HG03196 (cell line): ENCODE measurements around the gene DNAH6.
"Not testable (repeated sequence)": the region's sequence is repeated elsewhere in the genome, so short reads cannot be mapped to it uniquely, and the experiment has no call there.

ENCODE experiments used
- ATAC-seq: cut with Tn5 transposase; IDR thresholded peaks from one replicate; pipeline ENCODE4 v1.9.1; 2021; ENCODE audit not compliant: unreplicated experiment

DNAH6 gene, protein sequence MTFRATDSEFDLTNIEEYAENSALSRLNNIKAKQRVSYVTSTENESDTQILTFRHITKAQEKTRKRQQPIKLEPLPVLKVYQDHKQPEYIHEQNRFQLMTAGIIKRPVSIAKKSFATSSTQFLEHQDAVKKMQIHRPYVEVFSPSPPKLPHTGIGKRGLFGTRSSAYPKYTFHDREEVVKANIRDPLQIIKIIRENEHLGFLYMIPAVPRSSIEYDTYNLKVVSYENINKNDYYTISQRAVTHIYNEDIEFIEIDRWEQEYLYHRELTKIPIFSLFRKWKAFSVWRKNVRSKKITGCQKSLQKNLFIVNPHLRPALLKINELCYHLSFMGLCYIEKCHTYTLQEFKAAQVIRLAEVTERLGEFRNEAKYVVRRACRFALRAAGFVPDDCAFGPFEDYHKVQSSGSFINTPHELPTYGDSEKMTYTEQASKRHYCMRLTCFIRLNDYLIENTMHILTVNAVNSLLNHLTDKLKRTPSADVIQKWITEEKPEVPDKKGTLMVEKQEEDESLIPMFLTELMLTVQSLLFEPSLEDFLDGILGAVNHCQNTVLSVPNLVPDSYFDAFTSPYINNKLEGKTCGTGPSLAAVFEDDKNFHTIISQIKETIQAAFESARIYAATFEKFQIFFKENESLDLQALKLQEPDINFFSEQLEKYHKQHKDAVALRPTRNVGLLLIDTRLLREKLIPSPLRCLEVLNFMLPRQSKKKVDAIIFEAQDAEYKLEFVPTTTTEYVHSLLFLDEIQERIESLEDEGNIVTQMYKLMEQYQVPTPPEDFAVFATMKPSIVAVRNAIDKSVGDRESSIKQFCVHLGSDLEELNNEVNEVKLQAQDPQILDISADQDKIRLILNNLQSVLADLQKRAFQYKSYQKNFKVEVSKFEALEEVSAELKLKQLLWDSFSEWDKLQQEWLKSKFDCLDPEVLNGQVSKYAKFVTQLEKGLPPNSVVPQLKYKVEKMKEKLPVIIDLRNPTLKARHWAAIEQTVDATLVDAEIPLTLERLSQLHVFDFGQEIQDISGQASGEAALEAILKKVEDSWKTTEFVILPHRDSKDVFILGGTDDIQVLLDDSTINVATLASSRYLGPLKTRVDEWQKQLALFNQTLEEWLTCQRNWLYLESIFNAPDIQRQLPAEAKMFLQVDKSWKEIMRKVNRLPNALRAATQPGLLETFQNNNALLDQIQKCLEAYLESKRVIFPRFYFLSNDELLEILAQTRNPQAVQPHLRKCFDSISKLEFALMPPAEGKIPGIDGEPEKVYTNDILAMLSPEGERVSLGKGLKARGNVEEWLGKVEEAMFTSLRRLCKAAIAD (N-terminal part only)

DNA sequence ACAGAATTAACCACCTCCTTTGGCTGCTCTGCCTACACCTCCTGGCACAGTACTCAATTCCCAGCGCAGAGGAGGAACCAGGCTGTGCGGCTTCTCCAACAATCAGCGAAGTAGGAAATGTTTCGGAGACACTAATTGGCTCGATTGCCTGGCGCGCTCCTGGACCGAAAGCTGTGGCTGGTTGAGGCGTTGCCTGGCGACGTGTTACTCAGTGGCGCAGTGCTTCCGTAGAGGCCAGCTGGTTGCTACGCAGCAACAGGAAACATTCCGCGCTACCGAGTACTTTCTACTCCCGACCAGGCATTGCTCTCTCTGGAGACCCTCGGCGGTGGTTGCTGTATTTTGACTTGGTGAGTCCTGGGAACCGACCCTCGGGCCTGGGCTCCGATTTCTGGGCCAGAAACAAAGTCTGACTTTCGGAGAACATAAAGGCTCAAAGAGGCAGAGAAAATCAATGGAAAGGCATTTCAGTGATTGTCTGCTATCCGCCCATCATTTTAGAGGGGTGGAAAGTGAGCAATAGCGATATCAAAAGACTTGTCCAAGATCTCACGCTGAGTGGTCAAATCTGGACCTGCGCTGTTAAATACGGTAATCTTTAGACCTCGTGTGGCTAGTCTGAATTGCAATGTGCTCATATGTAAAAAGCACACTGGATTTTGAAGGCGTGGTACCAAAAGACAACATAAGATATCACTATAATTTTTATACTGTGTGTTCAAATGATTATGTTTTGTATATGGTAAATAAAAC is at the start of gene DNAH6:
Gene DNAH6, plus strand, starts transcription at position 265 of the 753 bp plus-strand sequence. CDS start 1,329 bp downstream, outside the sequence.
- peak; percentile 95 for ATAC-seq

DNA sequence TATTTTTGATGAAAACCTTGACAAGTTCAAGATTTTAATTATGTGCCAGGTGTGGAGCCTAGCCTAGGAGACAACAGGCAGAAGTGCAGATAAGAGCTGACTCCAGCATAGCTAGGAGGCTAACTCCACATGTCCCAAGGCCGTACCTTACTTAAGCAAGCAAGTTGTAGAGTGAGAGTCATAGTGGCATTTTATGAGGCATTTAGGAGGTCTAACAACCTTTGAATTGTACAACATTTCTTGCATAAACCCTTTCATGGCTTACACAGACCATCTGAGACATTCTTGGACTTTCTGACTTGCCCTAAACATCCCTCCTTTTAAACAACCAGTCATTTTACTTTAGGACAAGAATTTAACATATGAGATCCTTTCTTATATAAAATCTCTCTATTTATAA is 48.9 kb upstream of the DNAH6 start:
- no peak for ATAC-seq

DNA sequence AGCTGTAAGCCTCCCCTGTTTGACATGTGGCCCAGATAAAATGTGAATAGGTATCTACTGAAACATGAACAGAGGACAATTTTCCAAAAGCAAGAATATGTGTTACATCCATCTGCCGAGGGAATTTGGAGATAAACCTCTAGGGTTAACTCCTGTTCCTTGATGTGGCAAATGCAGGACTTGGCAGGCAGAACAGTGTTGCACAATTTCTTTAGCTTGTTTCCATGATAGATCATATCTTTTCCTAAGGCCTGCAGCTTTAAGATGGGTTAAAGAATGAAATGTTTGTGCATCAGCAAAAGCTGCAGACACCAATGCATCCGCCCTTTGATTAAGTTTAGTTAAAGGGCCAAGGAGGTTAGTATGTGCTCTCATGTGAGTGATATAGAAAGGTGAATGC is 43.9 kb upstream of the DNAH6 start:
- ATAC-seq = not testable (repeated sequence)

DNA sequence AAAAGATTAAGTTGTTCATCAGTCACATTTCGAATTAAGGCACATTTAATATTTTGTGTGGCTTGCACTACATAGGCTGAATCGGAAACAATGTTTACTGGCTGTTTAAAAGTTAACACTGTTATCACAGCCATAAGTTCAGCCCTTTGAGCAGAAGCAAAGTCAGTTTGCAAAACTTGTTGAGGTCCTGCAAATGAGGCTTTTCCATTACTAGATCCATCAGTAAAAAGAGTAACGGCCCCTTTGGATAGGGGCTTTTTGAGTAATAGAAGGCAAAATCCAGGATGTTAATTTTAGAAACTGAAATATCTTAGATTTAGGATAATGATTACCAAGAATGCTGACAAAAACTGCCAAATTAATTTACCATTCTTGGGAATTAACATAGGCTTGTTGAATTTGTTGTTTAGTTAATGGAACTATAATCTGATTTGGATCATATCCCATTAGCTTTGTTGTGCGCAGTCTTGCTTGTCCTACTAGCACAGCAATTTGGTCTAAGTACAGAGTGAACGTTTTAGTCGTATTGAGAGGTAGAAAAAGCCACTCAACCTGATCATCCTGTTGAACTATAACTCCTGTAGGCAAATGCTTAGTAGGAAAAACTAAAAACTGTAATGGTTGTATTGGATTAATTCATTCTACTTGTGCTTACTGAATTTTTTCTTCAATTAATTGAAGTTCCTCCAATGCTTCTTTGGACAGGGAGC is 43.3 kb upstream of the DNAH6 start:
- no peak for ATAC-seq

DNA sequence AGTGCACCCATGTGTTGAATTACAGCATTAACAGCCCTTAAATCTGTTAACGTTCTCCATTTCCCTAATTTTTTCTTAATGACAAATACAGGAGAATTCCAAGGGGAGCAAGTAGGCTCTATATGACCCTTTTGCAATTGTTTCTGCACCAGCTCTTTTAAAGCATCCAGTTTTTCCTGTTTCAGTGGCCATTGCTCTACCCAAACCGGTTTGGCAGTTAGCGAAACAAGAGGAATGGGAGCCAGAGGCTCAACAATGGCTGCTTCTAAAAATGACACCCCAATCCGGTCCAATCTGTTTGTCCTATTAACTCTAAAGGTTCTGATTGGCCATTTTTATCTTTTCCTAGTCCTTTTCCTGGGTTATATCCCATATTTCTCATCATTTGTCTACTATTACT is 42.1 kb upstream of the DNAH6 start:
- ATAC-seq = no peak

DNA sequence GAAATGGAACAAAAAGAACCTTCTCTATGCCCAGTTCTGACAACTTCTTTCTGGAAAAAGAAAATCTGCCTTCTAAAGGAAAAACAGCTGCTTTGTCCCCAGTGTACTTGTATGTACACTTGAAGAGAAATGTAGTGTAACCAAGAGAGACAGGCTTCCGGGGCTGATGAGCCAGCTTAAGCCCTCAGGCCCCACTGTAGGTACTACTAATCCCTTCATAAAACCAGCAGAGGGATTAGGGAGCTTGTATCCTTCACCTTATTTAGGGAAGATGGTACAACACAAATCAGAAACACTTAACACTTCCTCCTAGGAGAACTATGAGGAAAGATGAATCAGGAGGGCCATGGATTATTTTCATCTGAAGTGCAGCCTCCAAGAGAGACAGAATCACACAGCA is 38.4 kb upstream of the DNAH6 start:
- no peak for ATAC-seq

DNA sequence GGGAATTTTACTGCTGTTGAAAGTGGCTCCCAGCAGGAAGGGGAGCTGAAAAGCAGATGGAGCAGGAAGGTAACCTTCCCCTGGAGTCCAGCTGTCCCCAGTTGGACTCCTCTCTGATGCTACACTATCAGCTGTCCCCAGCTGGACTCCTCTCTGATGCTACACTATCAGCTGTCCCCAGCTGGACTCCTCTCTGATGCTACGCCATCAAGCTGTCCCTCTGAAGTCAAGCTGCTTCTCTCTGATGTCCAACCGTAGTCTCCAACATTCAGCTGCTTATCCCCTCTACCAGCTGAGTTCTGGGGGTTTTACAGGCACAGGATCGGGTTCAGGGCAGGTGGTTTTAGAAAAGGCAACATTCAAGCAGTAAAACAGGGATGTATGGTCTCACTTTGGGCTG is 37.4 kb upstream of the DNAH6 start:
- no peak for ATAC-seq

DNA sequence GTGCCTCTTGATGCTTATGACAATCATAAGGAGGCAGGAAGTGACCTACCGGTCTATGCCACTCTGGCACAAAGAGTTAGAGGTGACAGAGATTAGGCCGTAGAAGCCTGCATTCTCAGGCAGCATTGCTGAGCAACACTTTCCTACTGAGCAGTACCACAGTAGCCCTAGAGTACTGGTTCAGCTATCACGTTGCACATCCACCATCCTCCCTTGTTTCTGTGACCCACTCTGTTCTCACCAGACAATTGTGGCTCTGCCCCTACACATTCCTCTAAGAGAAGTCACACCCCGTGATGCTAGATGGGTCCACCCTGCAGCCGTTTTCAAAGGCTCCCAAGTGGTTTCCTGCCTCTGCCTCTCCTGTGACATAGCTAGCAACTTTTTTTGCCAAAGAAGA is 34.6 kb upstream of the DNAH6 start:
- ATAC-seq = no peak

DNA sequence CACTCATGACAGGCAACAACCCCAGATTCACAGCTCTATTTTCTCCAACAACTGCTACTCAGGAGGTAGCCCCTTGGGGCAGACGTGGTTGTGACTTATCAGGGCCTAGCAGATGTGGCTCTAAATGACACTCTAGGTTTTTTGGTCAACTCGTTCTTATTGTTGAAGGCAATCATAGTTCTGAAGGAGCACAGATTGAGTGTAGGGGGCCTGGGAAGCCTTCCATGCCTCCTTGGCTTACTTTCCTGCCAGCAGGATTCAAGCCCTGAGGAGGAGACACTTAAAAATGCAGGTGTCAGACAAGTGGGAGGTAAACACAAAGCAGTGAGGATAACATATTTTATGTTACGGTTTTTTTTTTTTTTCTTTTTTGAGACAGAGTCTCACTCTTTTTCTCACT is 33.7 kb upstream of the DNAH6 start:
- ATAC-seq = no peak

DNA sequence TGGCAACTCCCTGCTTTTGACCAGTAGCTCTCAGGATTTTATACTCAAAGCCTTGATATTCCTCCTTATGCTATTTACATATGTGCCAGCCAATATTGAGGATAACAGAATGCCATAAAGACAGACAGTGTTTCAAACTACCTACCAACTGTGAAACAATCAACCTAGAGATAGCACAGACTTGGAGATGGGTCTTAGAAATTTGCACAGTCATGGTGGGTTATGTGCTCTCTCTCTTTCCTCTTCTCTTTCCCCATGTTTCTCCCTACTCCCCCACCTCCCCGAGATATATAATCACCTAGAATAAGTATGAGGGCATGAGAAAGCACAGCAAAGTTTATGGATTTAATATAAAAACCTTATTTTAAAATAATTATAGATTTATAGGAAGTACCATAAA is 33.0 kb upstream of the DNAH6 start:
- no peak for ATAC-seq

DNA sequence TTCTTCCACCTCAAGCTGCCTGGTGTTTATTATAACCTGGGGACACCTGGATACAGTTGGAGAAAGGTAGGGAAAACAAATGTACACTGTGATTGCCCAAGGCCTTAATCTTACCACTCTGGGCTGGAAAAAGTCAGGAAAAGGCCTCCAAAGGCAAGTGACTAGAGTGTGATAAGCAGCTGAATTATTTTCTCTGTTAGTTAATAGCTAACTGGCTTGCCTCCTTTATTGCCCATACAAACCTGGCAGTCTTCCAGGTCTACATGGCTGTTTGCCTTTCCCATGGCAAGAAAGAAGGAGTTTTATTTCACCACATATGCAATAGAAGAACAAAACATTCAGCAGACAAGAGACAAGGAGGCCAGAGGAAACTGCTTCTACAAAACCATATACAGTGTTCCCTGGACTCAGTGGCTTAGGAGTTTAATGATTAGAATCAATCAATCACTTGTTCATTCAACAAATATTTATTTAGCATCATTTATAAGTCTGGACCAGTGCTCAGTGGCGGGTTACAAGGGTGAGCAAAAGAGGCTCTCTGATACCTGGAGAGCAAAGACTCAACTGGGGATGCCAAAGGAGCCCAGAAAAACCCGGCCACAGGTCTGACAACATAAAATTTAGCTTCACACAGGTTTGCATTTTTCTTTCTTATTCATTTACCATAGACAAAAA is 29.7 kb upstream of the DNAH6 start:
- no peak for ATAC-seq

DNA sequence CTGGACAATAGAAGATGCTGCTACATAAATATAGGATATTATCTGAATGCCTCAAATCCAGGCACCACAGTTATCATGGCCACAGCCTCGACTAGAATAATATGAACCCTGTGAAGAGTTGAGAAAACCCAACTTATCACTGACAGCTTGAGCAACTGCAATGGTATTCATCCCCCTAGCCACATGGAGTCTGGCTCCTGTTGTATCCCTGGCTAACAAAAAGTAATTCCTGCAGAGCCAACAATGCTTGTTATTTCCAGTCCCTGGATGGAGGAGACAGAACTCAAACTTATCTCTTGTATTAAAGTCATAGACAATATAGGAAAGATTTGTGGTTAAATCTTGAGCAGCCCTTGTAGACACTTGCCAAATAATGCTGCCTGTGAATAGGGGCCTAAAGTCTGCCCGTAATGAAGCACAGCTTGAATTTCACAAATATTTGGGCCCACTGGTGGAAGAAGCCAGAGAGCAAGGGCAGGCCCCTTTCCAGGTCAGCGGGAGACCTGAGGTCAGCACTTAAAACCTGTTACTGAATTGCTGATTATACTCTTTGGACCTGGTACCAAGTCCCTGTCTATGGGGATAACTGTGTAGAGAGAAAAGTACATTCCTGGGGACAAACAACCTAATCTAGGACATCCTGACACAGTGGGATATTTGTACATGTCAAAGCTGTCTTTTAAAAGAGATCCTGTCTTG is 28.9 kb upstream of the DNAH6 start:
- no peak for ATAC-seq

DNA sequence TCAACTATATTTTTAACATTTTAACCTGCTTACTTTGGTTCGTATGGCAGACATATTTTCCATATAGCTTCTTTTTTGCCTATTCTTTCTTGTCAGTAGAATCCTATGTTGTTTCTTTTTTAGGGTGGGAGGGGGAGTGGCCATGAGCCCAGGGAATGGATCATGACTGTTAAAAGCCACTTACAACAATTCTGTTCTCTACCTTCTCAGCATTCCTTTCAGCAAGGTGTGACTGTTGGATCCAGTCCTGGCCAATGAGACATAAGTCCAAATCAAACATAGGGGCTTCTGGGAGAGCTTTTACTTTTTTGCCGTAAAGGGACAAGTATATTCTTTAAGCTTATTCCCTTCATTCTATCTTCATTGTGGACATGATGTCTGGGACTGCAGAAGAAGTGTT is 25.0 kb upstream of the DNAH6 start:
- no peak for ATAC-seq

DNA sequence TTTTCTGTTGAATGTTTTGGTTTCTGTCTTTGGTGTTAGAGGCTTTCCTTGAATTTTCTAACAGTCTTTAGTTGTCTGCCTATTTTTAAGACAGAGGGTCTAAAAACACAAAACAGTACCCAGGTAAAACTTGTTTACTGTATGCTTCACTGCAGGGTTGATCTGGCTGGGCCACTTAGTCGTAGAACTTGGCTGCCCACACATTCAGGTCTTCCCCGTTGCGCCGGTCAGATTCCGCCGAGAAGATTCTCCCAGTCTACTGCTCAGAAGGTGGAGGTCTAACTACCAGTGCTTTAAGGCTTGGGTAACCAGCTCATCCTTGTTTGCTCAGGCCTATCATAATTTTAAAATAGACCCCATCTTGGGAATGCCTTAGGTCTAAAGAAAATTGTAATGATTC is 24.6 kb upstream of the DNAH6 start:
- ATAC-seq = no peak

DNA sequence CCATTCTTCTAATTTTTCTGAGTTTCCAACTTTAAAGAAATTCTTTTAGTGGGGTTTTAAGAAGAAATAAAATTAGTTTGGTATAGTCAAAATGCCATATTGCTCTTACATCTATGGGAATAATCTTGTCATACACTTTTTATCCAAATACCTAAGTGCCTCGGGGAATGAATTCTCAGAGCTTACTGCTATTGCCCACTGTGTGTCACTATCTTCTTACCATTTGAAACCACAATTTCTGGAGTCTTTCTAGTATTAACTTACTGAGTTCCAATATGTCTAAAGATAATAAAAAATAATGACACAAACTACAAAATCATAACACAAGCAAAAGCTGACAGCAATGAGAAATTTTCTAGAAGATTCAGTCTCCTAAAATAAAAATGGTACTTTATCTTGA is 23.7 kb upstream of the DNAH6 start:
- ATAC-seq = no peak

DNA sequence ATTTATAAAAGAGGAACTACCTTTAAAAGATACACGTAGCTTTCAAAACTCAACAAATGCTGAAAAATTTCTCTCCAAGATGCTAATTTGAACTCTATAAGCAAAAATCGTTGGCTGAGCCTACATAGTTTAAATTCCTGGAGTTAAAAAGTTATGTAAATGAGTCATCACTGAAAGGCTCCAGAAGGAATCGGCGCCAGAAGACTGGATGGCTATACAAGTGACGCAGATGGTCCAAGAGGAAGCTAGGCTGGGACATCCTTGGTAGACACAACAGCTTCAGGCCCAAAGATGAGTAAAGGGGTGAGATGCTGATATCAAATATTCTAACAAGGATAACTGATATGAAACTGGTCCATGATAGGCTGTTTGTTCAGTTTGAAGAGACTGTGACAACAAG is 22.8 kb upstream of the DNAH6 start:
- ATAC-seq = no peak

DNA sequence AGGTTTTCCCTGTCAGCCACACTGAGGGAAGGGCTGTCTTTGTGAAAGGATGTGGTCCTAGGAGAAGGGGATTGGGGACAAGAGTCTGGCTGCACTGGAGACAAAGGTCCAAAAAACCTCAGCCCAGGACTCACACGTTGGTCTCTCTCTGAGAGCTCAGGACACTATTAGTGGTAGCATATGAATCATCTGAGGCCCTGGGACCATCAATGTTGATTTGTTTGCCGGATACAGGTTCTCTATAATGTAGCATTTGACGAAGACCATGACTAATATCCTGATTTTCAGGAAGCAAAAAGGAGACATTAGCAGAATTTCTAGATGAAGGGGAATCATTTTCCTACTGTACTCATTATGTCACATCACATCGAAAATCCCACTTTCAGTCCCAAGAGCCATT is 22.2 kb upstream of the DNAH6 start:
- ATAC-seq = no peak

DNA sequence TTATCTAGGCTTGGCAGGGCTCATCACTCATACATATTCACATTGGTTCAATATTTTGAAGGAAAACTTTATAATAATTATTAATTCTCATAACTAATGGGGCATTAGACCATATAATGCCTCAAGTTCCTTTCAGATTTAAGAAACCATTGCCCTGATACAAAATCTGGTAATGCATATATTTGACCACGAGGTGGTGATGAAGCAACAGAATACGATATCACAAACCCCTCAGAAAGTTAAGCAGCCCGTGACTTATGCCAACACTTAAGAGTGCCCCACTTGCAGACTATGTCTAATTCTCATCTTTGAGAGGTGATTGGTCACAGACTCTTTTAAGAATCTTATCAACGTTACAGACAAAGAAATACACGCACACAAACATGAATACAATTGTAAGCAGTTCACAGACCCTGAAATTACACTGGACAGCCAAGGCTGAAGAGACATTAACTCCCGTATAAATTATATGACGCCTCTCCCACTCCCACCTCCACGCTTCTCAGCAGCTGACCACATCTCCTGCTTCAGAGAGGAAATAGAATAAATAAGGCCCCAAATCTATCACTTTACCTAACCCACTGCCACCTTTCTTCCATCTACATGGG is 20.7 kb upstream of the DNAH6 start:
- peak; percentile 78 for ATAC-seq
